ENCODE measurements around the gene ODC1.
"Not testable (repeated sequence)": the region's sequence is repeated elsewhere in the genome, so short reads cannot be mapped to it uniquely, and the experiment has no call there.

The ODC1 gene

DNA sequence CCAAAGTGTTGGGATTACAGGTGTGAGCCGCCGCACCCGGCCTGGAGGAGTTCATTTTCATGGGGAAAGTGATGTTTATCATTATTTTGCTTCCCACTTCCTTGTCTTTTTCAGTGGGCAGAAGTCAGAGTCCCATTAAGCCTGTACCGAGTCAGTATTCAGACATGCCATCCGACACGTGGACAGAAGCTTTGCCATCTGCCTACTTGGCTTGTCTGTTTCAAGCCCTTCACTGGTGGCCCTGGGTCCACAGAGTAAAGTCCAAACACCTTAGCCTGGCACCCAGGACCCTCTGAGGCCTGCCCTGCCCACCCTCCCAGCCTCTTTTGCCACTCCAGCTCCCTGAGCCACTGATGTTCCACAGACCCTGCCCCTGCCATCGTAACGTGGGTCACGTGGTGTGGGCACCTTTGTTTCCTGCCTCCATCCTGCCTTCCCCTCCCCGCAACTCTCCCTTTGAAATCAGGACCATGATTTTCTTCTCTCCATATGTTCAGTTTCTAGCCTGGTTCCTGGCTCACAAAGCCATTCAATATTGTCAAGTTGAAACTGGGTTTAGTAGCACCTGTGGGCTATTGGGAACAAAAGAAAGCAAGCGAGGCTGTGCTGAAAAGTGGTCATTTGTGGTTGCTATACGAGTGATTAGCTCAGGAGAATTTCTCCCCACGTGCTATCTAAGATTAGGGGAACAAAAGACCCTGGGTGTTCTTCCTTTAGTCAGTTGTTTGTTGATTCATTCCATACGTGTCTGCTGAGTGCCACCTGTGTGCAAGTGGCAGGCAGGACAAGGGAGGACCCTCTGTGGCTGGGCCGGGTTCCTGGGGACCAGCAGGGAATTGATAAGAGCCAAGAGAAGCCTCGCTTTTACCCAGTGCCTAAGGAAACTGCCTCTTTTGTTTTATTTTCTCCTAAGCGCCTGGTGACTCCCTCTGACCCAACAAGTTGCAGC, 5.1 kb upstream of the ODC1 start:
- DNase-seq (ENCODE audit: low read depth in 2 of 2), result no peak

DNA sequence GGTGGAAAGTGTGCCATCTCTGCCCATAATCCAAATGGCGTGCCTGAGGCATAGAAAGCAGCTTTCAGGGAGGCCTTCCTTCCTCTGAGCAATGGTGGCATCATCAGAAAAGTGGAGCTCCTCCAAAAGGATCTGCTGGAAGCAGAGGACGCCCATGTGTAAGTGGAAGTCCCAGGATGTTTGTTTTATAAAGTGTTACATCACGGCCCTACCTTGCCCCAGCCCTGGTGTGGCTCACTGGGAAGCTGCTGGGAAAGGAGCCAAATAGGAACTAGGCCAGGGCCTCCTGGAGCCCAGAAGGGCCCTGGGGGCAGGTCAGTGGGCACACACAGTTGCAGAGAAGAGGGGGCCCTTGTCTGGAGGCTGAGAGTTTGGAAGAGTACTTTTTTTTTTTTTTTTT, 4.2 kb upstream of the ODC1 start:
- DNase-seq (ENCODE audit: low read depth in 2 of 2), result no peak

DNA sequence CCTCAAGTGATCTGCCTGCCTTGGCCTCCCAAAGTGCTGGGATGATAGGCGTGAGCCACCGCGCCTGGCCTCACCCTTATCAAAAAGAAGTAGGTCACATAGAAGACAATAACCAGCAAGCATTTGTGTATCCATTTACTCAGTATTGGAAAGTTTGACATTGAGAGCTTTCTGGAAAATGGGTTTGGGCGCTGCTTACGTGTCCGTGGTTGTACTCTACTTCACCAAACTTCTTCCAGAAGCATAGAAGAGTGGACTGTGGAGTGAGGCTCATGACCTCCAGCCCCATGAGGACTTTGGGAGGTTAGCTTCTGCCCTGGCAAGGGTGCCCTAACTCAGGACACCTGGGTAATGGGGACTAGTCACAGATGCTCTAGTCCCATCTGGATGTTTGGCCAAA, 3.7 kb upstream of the ODC1 start:
- DNase-seq (ENCODE audit: low read depth in 2 of 2), result no peak

DNA sequence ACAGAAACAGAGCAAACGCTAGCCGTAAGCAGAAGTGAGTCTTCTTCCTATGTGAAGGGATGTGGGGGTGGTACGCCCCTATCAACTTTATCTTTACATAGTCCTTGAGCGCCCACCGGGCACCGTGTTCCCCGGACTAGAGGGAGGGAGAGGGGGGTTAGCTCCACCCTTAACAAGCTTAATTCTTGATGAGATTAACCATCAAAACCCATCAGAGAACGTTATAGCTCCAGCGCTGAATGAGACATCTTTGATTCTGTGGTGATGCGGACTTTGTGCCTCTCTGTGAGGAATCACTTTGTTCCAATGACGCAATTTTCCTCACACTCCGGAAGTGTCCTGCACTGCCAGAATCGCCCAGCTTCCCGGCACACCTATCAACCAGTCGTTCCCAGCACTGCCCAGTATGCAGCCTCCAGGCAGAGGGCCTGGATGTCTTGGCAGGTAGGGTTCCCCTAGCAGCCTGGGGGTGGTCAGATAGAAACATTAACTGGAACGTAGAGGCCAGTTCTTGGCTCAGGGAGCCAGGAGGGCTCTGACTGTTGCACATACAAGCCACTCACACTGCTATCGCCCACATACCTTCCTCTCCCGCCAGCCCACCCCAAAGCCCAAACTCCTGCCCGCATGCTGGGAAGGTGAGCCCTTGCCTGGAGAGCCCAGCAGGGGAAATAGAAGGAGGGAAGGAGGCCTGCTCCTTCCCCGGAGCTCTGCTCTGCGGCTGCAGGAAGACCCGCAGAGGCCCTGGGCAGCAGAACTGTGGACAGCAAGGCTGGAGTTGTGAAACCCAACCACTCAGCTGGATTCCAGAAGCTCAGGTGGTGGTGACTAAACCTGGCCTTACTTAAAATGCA, 1.9 kb upstream of the ODC1 start:
- no peak for DNase-seq (ENCODE audit: low read depth in 2 of 2)

DNA sequence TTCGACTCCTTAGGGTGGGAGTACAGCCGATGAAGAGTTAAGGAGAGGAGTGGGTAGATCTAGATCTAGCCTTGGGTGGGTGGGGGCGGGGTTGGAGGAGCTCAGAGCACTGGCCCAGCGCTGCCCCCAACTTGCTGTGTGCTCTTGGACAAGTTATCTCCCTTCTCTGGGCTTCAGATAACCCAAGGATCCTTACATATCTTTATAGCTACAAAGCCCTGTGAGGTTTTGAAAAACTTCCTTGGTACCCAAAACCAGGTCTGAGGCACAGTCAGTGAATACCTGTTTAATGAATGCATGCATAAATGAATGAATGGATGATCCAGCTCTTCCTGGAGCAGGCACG, 1.3 kb upstream of the ODC1 start:
- no peak for DNase-seq (ENCODE audit: low read depth in 2 of 2)

DNA sequence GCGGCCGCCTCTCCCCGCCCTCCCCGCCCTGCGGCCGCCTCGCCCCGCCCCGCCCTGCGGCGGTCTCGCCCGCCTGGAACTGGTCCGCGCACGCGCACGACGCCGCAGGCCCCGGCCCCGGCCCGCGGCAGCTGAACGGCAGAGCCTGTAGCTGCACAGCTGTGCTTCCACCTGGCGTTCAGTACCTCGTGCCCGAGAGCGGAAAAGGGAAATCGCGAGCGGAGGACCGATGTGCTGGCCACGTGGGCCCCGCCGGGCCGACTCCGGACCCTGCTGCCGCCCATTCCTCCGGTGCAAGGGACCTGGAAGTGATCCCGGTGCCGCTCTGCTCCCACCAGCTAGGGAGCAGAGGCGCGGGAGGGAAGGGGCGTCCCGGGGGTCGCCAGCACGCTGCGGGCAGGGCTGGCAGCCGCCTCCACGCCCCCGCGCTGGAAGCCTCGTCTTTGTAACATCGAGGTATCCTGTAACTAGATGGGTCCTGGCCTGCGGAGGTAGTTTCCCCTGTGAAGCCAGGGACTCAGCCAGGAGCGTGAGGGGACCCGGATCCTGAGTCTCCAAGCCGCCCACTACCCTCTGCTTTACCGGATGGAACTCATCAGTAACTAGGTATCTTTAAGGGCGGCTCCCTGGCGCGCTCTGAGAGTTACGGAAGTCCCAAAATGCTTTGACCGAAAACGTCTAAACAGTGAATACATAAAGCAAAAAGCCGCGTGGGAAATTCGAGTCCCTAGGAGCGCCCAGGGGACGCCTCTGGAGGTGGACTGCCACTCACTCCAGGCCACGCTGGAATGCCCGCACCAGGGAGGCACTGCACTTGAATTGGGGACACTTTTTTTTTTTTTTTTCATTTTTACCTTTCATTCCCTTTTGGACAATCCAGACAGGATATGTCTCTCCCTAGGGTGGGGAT, 704 bp upstream of the ODC1 start:
- DNase-seq (ENCODE audit: low read depth in 2 of 2), result peak; percentile 93 to 94

DNA sequence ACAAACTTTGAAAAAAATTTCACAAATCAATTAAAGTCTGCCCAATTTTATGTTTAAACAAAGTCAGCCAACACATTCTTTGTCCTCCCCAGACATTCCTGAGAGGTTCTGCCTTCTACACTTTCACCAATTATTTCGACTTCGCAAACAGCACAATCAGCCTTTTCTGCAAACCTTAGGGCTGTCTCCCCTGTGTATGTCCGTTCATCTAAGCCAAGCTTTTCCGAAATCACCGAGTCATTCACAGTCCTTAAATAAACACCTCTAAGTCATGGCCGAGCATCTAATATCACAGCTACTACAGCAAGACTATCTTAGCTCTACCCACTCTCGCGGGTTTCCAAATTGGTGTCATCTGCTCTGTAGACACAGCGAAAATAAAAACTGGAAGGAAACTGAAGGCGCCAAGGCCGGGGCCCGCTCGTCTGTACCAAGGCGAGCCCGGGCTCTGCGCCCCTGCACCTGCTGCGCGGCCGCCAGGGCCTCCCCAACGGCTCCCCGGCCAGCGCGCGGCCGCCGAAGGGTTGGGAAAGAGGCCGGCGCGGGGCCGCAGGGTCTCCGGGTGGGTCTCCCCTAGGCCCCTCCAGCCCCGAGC, 730 bp downstream of the ODC1 start:
- peak in 1 of 2 donors; percentile 21 for DNase-seq (ENCODE audit: low read depth in 2 of 2)

DNA sequence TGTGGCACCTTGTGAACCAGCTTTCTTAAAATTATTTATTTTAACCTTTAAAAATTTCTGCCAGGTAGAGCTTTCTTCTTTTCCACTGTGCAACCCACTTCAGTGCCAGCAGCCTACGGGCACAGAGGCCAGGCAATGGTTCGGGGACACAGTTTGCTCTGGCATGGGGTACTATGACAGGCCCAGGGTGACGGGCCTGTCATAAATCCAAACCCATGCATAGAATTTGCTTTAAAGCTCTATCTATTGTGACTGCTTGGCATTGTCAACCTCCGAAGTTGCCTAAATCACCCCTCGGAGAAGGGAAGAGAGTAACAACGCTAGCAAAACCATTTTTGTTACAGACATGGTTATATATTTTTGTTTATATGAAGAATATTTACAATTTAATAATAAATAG, 1.5 kb downstream of the ODC1 start:
- DNase-seq (ENCODE audit: low read depth in 2 of 2), result no peak

DNA sequence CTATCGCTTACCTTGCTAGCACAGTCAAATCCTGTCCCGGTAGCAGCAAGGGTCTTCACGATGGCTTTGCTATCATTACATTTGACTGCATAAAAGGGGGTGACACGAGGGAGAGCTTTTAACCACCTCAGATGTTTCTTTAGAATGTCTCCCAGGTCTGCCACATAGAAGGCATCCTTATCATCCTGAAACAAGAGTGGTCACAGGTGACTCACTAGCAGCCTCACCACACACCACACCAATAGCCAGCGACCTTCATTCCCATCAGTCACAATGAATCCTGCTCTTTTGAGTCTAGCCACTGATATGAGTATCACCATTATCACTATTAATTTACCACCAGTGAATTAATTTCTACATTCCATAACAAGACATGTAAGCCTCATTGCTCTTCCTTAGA, 3.7 kb downstream of the ODC1 start:
- DNase-seq (ENCODE audit: low read depth in 2 of 2), result no peak

DNA sequence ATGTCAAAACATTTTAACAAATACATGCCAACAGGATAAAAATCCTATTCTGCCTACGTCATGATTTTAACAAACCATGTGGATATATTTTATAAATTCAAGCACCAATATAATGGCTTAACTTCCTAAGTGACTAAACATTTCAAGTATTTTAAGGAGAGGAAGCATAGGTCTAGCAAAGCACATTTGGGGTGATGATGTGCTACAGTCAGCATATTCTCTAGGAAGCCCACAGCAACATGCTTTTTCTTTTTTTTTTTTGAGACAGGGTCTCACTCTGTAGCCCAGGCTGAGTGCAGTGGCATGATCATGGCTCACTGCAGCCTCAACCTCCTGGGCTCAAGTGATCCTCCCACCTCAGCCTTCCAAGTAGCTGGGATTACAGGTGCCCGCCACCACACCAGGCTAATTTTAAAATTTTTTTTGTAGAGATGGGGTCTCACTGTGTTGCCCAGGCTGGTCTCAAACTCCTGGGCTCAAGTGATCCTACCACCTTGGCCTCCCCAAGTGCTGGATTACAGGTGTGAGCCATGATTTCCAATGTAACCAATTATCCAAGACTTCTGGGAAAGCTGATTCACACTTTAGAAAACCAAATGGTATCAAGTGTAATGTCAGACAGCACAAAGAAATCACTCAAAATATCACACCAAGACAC, 5.5 kb downstream of the ODC1 start:
- DNase-seq (ENCODE audit: low read depth in 2 of 2), result not testable (repeated sequence)

DNA sequence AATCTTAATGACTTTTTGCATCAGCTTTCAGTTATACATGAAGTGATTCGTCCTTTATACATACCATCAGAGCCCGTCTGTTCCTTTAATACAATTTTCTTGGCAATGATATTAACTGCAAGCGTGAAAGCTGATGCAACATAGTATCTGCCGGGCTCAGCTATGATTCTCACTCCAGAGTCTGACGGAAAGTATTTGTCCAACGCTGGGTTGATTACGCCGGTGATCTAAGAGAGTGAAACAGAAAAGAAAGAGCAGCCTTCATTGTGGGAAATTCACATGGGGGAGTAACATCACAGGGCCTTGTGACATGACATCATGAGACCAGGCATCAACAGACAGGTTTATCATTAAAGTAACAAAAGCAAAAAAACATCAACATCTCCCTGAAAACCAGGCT, 6.2 kb downstream of the ODC1 start:
- DNase-seq (ENCODE audit: low read depth in 2 of 2), result no peak

DNA sequence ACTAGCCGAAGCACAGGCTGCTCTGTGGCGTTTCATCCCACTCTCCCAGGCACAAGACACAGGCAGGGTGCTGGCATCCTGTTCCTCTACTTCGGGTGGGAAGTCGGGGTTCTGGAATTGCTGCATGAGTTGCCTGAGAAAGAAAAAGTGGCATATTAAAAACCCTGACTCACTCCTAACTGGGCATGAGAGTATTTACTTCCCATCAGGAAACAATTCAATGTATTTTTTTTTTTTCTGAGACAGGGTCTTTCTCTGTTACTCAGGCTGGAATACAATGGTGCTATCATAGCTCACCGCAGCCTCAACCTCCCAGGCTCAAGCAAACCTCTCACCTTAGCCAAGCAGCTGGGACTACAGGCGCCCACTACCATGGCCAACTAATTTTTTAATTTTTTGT, 7.4 kb downstream of the ODC1 start:
- DNase-seq (ENCODE audit: low read depth in 2 of 2), result no peak

DNA sequence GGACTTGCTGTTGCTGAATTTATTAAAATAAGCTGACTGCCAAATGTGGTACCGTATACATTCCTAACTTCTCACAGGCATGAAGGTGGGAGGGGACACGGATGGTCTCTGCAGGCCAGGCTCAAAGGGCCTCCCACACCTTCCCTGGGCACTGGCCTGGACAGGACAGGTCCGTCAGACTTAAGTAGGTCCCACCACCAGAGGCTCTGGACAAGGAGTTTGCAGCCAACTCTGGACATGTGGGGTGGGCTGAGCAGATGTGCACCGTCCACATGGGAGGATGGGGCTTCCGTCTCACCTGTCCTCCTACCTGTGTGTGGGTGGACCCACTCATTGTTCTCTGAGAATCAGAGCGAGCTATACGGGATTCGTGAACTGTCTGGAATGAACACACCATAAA, 8.2 kb downstream of the ODC1 start:
- DNase-seq (ENCODE audit: low read depth in 2 of 2), result no peak

DNA sequence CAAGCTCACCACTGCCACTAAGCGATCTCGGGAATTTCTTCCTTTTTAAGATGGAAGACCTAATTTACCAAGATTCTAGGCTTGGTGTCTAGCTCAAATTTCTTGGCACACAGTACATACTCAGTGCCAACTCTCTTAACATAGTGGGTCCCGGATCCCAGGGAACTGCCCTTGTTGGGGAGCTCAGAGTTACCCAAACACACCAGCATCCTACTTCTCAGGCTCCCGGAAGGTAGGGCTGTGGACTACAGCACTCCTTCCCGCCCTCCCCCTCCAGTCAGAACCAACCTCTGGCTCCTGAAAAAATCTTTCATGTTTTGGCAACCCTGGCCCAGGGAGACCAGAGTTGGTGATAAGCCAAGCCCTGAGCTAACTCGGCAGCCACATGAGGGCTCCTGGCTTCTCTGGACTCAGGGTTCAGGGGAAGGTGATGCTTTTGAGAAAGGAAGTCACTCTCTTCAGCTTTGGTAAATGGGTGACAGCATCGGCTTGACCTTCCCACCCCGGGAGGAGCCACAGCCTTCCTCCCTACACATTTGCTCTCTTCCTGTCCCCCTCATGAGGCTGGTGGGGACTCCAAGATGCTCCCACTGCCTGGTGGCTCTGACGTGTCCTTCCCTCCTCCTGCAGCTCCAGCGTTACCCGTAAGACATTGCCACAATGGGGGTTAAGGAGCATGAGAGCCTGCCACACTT, 8.8 kb downstream of the ODC1 start:
- DNase-seq (ENCODE audit: low read depth in 2 of 2), result no peak

DNA sequence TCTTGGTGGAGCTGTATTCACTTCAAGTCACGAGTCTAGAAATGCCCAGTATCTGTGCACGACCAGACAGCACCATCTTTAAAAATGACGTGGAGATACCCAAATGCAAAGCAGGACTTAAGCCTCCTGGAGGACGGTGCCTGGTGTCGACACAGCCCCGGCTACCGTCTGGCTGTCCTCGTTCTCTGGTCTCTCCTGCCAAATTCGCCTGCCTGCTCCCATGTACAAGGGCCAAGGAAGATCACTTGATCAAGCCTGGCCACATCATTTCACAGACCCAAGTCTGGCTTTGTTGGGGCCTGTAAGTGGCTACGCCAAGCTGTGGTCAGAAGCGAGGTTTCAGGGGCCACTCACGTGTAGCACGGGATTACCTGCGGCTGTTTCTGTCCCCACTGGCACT, 9.4 kb downstream of the ODC1 start:
- DNase-seq (ENCODE audit: low read depth in 2 of 2), result no peak

DNA sequence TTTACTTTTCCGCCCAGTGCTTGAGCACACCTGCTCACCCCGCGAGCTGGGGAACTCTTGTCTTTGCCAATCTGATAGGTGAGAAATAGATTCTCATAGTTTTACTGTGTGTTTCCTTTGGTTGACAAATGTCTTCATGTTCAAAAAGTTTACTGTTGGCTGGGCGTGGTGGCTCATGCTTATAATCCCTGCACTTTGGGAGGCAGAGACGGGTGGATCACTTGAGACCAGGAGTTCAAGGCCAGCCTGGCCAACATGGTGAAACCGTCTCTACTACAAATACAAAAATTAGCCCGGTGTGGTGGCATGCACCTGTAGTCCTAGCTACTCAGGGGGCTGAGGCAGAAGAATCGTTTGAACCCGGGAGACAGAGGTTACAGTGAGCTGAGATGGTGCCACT, 10.3 kb downstream of the ODC1 start:
- no peak for DNase-seq (ENCODE audit: low read depth in 2 of 2)

DNA sequence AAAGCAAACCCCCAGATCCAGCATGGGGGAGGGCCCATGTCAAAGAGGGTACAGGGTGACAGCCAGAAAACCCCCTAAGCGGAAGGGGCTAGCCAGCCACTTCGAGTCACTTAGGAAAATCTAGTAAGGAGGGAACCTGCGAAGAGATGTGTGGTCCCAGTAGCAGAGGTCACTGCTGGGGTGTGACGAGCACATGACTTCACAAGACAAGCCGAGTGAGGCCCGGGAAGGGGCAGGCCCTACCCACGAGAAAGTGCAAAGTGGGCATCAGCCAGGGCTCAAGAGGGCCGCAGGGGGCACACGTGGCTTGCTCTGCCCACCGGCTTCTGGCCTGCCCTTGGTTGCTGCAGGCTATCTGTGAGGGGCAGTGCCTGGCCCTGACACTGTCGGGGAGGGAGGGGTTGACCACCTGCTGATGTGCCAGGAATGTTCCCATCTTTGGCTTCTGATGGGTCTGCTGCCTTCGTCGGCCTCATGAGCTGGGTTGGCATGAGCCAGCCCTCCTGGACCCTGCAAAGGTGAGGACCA, 11.5 kb downstream of the ODC1 start:
- DNase-seq (ENCODE audit: low read depth in 2 of 2), result no peak

DNA sequence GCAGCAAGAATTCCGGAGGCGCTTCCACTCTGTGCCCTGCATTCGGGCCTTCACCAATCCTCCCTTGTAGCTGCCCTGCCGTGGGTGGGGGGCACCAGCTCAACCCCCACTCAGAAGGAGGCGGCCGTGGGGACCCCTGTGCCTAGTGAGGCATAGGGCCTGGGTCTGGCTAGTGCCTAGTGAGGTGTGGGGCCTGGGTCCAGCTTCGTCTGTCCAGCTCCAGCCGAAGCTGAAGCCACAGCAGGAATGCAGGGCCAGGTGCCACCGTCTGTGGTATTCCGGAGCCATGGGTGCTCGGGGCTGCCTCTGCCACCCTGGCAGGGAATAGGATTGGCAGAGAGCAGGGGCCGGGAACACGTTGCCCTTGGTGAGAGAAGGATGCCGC, 12.3 kb downstream of the ODC1 start:
- no peak for DNase-seq (ENCODE audit: low read depth in 2 of 2)

DNA sequence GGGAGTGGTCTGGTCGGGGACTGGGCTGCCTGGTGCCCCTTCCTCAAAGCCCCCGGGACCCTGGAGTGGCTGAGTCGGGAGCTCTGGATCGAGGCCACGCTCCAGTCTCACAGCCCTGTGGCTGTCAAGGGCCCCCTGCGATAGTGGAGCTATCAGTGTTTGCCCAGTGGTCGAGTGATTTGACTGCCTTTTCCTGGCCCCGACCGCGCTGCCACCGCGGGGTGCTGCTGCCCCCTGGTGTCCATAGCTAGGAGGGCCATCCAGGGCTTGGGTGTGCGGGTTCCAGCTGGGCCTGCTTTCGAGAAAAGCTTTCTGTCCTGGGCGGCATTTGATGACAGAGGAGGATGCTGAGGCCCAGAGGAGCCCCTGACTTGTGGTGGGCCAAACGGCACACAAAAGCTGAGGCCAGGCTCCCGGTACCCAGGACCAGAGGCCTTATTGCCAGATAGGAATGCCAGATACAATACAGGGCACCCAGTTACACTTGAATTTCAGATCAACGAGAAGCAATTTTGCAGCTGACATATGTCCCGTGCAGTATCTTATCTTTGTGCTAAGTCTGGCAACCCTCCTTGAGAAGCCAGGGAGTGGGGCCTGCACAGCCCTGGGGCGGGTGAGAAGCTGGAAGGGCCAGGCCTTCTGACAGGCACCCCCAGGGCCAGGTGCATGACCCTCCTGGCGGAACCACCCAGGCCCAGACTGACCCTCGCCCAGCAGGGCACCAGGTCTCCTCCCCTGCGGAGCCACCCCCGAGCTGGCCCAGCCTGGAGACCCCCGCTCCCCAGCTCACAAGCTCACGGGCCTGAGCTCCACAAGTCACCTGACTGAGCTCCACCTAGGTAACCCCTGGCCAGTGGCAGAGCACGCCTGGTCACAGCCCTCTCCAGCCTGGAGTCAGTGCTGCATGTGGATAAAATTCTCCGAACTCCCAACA, 13.0 kb downstream of the ODC1 start:
- DNase-seq (ENCODE audit: low read depth in 2 of 2), result peak; percentile 60 to 71
